Measurements from ENCODE around the gene NOC4L. TPM values are rescaled to one million over a fixed set of nuclear protein-coding genes. Genes with fewer than 3 reads are reported as not detected.
A peak's percentile ranks its signal among the peaks of the same experiment; 100 is the strongest.

NOC4L gene
- total and polyA plus RNA-seq, 2 experiments from 2014 or later = 42.4 to 54.7 TPM

DNA sequence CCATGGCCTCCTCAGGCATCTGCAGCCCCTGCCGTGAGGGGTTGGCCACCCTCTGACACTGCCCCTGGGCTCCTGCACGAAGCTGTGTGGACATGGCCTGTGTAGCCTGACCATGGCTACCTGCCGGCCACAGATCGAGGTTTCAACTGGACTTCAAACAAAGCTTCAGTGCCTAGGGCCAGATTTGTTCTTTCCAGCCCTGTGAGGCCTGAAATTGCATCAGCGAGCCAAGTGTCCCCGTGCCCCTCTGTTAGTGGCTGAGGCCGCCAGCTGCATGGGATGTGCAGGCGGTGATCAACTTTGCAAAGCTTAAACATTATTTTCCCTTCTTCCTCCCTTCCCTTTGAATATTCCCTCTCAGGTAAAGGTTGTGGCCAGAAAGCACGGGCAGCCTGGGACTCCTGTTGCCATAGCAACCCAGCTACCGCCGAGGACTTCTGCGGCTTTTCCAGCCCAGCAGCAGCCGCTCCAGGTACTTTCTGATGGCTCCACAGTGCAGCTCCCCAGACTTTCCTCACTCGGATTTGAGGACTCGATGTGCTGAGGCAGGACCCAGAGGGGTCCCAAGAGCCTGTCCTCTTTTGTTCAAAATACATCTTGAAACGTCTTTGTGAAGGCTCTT lies 35.9 kb upstream of the NOC4L start:
- Histone ChIP-seq H3K27me3 (ENCODE audit: insufficient read depth) (no peaks in the 10 kb centered on the region), H3K79me2 (replicated peaks; ENCODE audit: insufficient read depth) (0 out of 2 replicates have a peak, but pooled peaks cover 3% of the 10 kb centered on the region), H4K20me1 (replicated peaks; ENCODE audit: insufficient read depth) (0 out of 2 replicates have a peak, but pooled peaks cover 3% of the 10 kb centered on the region), H3K4me2 (no peak overlapping the region), H3K27ac (ENCODE audit: low read depth) (peak overlapping the region; percentile 46; the same call in 1 of the 2 replicates), H3F3A (replicated peaks; ENCODE audit: low read depth) (no peaks in the 10 kb centered on the region), H2AFZ (no peak overlapping the region), H3K4me1 (ENCODE audit: insufficient read depth) (no peaks in the 10 kb centered on the region), H3K4me3 (no peak overlapping the region), H3K36me3 (ENCODE audit: insufficient read depth) (0 out of 2 replicates have a peak, but pooled peaks cover 6% of the 10 kb centered on the region), H3K9me2 (ENCODE audit: insufficient read depth) (no peaks in the 10 kb centered on the region)
- Mint-ChIP-seq H3K36me3 (ENCODE audit: low read depth) (peaks cover 32% of the 10 kb centered on the region), H3K9me3 (no peaks in the 10 kb centered on the region), H3K27ac (peak overlapping the region; percentile 80; the same call in 1 of the 2 replicates), H3K27me3 (ENCODE audit: insufficient read depth, low read depth, poor library complexity) (peaks cover 9% of the 10 kb centered on the region), H3K4me1 (peaks cover 17% of the 10 kb centered on the region), H3K4me3 (no peak overlapping the region)
- peak; percentile 80 for ATAC-seq
- TF ChIP-seq CREB1 (CRISPR knock-in tag; IDR thresholded peaks at IDR 0.05; ENCODE audit: low read depth) (no peak), POLR2AphosphoS5 (IDR thresholded peaks at IDR 0.05; ENCODE audit: low read depth) (no peak), STAT1 (IDR thresholded peaks at IDR 0.05; ENCODE audit: unreplicated experiment) (no peak), JUNB (IDR thresholded peaks at IDR 0.05; ENCODE audit: unreplicated experiment) (no peak), NANOG (IDR thresholded peaks at IDR 0.05; ENCODE audit: borderline replicate concordance) (no peak), EZH2 (IDR thresholded peaks at IDR 0.05; ENCODE audit: low read depth, unreplicated experiment) (no peak), EZH2phosphoT487 (IDR thresholded peaks at IDR 0.05; ENCODE audit: unreplicated experiment) (no peak), ZNF114 (CRISPR knock-in tag; IDR thresholded peaks at IDR 0.05) (no peak), ZNF331 (CRISPR knock-in tag; IDR thresholded peaks at IDR 0.05; ENCODE audit: low read depth) (no peak)
- TF ChIP-seq, protein P1, sequence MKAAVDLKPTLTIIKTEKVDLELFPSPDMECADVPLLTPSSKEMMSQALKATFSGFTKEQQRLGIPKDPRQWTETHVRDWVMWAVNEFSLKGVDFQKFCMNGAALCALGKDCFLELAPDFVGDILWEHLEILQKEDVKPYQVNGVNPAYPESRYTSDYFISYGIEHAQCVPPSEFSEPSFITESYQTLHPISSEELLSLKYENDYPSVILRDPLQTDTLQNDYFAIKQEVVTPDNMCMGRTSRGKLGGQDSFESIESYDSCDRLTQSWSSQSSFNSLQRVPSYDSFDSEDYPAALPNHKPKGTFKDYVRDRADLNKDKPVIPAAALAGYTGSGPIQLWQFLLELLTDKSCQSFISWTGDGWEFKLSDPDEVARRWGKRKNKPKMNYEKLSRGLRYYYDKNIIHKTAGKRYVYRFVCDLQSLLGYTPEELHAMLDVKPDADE (IDR thresholded peaks at IDR 0.05) = no peak
- TF ChIP-seq, protein P2, sequence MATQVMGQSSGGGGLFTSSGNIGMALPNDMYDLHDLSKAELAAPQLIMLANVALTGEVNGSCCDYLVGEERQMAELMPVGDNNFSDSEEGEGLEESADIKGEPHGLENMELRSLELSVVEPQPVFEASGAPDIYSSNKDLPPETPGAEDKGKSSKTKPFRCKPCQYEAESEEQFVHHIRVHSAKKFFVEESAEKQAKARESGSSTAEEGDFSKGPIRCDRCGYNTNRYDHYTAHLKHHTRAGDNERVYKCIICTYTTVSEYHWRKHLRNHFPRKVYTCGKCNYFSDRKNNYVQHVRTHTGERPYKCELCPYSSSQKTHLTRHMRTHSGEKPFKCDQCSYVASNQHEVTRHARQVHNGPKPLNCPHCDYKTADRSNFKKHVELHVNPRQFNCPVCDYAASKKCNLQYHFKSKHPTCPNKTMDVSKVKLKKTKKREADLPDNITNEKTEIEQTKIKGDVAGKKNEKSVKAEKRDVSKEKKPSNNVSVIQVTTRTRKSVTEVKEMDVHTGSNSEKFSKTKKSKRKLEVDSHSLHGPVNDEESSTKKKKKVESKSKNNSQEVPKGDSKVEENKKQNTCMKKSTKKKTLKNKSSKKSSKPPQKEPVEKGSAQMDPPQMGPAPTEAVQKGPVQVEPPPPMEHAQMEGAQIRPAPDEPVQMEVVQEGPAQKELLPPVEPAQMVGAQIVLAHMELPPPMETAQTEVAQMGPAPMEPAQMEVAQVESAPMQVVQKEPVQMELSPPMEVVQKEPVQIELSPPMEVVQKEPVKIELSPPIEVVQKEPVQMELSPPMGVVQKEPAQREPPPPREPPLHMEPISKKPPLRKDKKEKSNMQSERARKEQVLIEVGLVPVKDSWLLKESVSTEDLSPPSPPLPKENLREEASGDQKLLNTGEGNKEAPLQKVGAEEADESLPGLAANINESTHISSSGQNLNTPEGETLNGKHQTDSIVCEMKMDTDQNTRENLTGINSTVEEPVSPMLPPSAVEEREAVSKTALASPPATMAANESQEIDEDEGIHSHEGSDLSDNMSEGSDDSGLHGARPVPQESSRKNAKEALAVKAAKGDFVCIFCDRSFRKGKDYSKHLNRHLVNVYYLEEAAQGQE (IDR thresholded peaks at IDR 0.05; ENCODE audit: unreplicated experiment) = no peak
- TF ChIP-seq, protein P3, sequence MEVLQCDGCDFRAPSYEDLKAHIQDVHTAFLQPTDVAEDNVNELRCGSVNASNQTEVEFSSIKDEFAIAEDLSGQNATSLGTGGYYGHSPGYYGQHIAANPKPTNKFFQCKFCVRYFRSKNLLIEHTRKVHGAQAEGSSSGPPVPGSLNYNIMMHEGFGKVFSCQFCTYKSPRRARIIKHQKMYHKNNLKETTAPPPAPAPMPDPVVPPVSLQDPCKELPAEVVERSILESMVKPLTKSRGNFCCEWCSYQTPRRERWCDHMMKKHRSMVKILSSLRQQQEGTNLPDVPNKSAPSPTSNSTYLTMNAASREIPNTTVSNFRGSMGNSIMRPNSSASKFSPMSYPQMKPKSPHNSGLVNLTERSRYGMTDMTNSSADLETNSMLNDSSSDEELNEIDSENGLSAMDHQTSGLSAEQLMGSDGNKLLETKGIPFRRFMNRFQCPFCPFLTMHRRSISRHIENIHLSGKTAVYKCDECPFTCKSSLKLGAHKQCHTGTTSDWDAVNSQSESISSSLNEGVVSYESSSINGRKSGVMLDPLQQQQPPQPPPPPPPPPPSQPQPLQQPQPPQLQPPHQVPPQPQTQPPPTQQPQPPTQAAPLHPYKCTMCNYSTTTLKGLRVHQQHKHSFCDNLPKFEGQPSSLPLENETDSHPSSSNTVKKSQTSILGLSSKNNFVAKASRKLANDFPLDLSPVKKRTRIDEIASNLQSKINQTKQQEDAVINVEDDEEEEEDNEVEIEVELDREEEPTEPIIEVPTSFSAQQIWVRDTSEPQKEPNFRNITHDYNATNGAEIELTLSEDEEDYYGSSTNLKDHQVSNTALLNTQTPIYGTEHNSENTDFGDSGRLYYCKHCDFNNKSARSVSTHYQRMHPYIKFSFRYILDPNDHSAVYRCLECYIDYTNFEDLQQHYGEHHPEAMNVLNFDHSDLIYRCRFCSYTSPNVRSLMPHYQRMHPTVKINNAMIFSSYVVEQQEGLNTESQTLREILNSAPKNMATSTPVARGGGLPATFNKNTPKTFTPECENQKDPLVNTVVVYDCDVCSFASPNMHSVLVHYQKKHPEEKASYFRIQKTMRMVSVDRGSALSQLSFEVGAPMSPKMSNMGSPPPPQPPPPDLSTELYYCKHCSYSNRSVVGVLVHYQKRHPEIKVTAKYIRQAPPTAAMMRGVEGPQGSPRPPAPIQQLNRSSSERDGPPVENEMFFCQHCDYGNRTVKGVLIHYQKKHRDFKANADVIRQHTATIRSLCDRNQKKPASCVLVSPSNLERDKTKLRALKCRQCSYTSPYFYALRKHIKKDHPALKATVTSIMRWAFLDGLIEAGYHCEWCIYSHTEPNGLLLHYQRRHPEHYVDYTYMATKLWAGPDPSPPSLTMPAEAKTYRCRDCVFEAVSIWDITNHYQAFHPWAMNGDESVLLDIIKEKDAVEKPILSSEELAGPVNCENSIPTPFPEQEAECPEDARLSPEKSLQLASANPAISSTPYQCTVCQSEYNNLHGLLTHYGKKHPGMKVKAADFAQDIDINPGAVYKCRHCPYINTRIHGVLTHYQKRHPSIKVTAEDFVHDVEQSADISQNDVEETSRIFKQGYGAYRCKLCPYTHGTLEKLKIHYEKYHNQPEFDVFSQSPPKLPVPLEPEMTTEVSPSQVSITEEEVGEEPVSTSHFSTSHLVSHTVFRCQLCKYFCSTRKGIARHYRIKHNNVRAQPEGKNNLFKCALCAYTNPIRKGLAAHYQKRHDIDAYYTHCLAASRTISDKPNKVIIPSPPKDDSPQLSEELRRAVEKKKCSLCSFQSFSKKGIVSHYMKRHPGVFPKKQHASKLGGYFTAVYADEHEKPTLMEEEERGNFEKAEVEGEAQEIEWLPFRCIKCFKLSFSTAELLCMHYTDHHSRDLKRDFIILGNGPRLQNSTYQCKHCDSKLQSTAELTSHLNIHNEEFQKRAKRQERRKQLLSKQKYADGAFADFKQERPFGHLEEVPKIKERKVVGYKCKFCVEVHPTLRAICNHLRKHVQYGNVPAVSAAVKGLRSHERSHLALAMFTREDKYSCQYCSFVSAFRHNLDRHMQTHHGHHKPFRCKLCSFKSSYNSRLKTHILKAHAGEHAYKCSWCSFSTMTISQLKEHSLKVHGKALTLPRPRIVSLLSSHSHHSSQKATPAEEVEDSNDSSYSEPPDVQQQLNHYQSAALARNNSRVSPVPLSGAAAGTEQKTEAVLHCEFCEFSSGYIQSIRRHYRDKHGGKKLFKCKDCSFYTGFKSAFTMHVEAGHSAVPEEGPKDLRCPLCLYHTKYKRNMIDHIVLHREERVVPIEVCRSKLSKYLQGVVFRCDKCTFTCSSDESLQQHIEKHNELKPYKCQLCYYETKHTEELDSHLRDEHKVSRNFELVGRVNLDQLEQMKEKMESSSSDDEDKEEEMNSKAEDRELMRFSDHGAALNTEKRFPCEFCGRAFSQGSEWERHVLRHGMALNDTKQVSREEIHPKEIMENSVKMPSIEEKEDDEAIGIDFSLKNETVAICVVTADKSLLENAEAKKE (CRISPR knock-in tag; IDR thresholded peaks at IDR 0.05) = no peak
- TF ChIP-seq, protein P4, sequence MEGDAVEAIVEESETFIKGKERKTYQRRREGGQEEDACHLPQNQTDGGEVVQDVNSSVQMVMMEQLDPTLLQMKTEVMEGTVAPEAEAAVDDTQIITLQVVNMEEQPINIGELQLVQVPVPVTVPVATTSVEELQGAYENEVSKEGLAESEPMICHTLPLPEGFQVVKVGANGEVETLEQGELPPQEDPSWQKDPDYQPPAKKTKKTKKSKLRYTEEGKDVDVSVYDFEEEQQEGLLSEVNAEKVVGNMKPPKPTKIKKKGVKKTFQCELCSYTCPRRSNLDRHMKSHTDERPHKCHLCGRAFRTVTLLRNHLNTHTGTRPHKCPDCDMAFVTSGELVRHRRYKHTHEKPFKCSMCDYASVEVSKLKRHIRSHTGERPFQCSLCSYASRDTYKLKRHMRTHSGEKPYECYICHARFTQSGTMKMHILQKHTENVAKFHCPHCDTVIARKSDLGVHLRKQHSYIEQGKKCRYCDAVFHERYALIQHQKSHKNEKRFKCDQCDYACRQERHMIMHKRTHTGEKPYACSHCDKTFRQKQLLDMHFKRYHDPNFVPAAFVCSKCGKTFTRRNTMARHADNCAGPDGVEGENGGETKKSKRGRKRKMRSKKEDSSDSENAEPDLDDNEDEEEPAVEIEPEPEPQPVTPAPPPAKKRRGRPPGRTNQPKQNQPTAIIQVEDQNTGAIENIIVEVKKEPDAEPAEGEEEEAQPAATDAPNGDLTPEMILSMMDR (conservative IDR thresholded peaks at IDR 0.05; ENCODE audit: low read depth in 2 of 2) = no peak
- DNase-seq (ENCODE audit: low spot score) = peak; percentile 72

Data from GM23338 (cell line).